Measurements from ENCODE around the gene KLHDC3. TPM values are rescaled to one million over a fixed set of nuclear protein-coding genes. Genes with fewer than 3 reads are reported as not detected.

The KLHDC3 gene
- total RNA-seq, result 90.0 and 96.8 TPM in 2 replicates

DNA sequence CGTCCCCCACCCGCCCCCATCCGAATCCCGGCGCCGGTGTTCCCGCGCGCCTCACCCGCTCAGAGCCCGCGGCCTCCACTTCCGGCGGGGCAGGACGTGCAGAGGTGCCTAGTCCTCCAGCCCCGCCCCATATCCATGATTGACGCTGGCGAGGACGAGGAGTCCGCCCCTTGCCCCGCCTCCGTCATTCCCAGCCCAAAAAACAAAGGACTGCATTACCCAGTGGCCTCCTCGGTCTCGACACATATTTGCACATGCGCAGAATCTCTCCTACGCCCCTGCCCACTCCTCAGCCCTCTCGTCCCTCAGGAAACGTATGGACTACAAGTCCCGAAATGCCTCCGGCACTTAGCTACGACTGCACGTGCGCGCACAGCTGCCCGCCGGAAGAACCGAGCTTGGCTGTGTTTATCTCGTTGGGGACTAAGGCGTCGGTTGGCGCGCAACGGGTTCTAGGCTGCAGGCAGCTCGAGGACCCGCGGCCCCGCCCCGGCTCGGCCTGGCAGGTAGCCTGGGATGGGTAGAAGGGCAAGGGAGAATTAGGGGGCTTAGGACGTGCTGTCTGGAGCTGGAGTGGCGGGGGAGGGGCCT is at the start of gene KLHDC3, which contains the start of gene MEA1:
TSS of gene KLHDC3 (plus strand) at position 407 of the 591 bp plus-strand sequence. CDS start 2,944 bp downstream, outside the sequence.
TSS of gene MEA1 (minus strand) at position 104 of the 591 bp plus-strand sequence. CDS start 133 bp downstream, outside the sequence.

DNA sequence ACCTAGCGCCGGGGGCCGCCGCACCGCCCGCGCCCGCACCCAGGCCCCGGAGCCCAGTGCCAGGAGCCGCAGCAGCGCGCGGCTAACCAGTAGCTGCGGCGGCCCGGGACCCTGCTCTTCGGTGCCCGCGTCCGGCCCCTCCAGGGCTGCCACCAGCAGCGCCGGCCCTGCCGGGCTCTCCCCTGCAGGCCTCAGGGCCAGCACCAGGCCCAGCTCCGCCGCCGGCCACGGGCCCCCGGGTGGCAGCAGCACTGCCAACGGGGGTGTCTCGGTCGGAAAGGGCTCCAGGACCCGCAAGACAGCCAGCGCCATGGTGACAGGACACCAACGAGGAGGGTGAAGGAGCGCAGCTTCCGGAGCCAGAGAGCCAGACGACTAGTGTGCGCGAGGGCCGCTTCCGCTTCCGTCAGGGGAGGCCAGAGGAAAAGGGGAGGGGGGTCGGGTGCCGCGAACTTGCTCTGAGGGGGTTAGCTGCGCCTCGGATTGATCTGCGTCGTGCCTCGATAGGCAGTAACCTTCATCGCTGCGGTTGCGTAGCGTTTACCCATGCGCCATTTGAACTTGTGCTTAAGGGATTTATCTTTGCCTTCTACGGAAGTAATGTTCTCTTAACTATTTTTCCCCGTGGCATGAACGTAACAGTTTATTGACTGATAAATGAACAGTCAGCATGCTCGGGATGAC is 35.1 kb upstream of the KLHDC3 start, which contains the start of gene PEX6:
TSS of gene PEX6 (minus strand) at position 343 of the 684 bp plus-strand sequence. CDS start at position 312, 31 bp downstream.

DNA sequence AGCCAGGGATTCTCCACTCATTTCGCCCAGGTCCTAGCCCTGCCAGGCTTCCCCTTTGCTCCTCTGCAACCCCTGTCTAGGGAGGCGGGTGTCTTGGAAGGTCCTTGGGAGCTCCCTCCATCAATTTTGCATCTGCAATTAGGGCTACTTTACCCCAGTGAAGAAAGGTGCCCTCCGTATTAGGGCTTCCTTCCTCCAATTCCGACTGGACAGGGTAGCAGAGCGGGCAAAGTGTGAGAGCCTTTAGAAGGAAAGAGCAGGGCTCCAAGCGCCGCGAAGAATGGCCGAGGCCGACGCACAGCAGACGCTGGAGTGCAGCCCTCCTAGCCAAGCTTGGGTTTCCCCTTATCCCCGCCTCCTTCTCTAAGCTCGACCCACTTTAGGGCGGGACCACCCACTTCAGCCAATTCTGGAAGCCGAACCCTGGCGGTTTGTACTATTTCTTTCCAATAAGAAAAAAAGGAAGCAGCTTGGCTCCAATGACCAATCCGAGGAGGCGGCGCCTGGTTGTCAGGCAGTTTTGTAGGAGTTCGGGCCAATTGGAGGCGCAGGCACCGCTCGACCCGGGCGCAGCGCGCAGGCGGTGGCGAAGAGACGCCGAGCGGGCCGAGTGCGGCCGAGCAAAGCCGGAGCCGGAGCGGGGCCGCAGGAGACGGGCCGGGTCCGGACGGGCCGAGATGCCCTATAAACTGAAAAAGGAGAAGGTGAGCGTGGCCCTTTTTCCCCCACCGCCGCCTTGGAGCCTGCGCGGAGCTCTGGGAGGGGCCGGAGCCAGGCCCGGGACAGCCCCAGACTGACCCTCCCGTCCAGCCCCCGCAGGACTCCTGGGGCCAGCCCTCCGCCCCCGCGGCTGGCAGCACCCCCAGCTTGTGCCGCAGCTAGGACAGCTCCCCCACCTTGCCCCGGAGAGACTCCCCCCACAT is 29.8 kb upstream of the KLHDC3 start, which contains the start of gene PPP2R5D:
TSS of gene PPP2R5D (plus strand) at position 570 of the 923 bp plus-strand sequence. CDS start at position 678, 108 bp downstream.

DNA sequence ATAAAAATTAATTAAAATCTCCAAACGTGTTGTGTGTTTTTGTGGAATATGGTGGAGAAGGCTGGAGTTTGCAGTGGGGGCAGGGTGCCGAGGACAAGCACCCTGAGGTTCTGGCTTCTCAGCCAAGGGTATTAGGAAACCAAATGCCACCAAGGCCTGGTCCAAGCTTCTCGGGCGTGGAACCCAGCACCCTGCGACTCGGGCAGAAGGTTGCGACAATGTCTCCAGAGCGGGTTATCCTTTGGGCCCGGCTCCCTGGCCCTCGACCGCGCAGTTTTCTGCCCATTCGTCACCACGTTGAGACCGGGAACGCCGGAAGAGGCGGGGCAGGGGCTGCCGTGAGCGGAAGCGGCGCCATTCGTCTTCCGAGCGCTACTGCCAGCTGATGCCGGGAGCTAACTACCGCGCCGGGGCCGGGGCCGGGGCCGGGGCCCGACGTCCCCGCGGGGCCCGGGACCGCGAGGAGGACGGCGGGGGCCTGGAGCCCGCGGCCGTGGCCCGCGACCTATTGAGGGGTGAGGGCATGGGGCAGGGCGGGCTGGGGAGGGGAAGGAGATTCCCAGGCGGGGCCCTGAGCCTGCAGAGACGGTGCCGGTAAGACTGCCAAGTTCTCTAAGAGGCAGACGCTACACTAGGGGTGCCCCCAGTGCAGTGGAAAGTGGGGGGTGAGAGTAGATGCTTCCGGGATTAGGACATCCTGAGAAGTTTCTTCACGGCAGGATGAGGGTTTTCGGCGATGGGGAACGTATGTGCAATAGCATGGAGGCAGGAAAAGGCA is 7.4 kb downstream of the KLHDC3 start, which contains the start of gene RRP36:
TSS of gene RRP36 (plus strand) at position 354 of the 778 bp plus-strand sequence. CDS start at position 386, 32 bp downstream.

GRCh38 chr6:43053545-43054205 is 39.6 kb downstream of the KLHDC3 start, which contains the start of gene CUL7:
Gene CUL7, minus strand, starts transcription at chr6:43053851. Its CDS starts 1,063 bp downstream, at chr6:43052788.

GRCh38 chr6:43059168-43060033 is 45.4 kb downstream of the KLHDC3 start, which contains the start of the genes KLC4 and MRPL2:
Gene KLC4, plus strand, starts transcription at chr6:43059631. Its CDS starts 1,705 bp downstream, at chr6:43061336.
Gene MRPL2, minus strand, starts transcription at chr6:43059434. Its CDS starts 53 bp downstream, at chr6:43059381.

Other genes with a start within 250 kb of the KLHDC3 start
- gene BICRAL, start 232.2 kb upstream of the KLHDC3 start, total RNA-seq, result 3.3 and 6.7 TPM in 2 replicates
- 51.2 and 105 TPM in 2 replicates for gene RPL7L1, start 134.6 kb upstream of the KLHDC3 start, total RNA-seq
- gene PTCRA, start 98.2 kb upstream of the KLHDC3 start, total RNA-seq, result not detected in 2 replicates
- gene CNPY3, start 84.8 kb upstream of the KLHDC3 start, total RNA-seq, result 40.4 and 52.7 TPM in 2 replicates
- gene GNMT, start 53.5 kb upstream of the KLHDC3 start, total RNA-seq, result not detected in 2 replicates
- 17.1 and 40.4 TPM in 2 replicates for gene PEX6, start 35.1 kb upstream of the KLHDC3 start, total RNA-seq
- gene PPP2R5D, start 29.7 kb upstream of the KLHDC3 start, total RNA-seq, result 47.9 and 64.5 TPM in 2 replicates
- gene MEA1, start 303 bp upstream of the KLHDC3 start, total RNA-seq, result 41.8 and 70.6 TPM in 2 replicates
- gene RRP36, start 7.4 kb downstream of the KLHDC3 start, total RNA-seq, result 46.6 and 114 TPM in 2 replicates
- 22.3 and 55.4 TPM in 2 replicates for gene CUL7, start 39.6 kb downstream of the KLHDC3 start, total RNA-seq
- gene MRPL2, start 45.2 kb downstream of the KLHDC3 start, total RNA-seq, result 35.0 and 40.7 TPM in 2 replicates
- 10.4 and 24.6 TPM in 2 replicates for gene KLC4, start 45.4 kb downstream of the KLHDC3 start, total RNA-seq
- 132 and 236 TPM in 2 replicates for gene PTK7, start 62.1 kb downstream of the KLHDC3 start, total RNA-seq
- gene SRF, start 157.0 kb downstream of the KLHDC3 start, total RNA-seq, result 40.3 and 44.2 TPM in 2 replicates
- 14.0 and 39.3 TPM in 2 replicates for gene CUL9, start 167.9 kb downstream of the KLHDC3 start, total RNA-seq
- 90.3 and 107 TPM in 2 replicates for gene DNPH1, start 215.2 kb downstream of the KLHDC3 start, total RNA-seq
- gene TTBK1, start 229.2 kb downstream of the KLHDC3 start, total RNA-seq, result under 0.01 and 0.13 TPM in 2 replicates

Measured in mesangial cell (primary cell).